Measurements from ENCODE around the gene PPP6R1. TPM values are rescaled to one million over a fixed set of nuclear protein-coding genes. Genes with fewer than 3 reads are reported as not detected.

Gene PPP6R1
- total RNA-seq, 2 donors from 2014 or later = 49.5 to 112 TPM

GRCh38 chr19:55246462-55247451 is 12.1 kb downstream of the PPP6R1 start:
- WGBS = 74% methylated on average over 34 of the region's 40 CpGs
- H3K9me3 ChIP-seq = no peaks in the 10 kb centered on the region
- TF ChIP-seq POLR2A (IDR thresholded peaks at IDR 0.05) (no peak), CTCF (IDR thresholded peaks at IDR 0.05) (no peak), POLR2AphosphoS5 (IDR thresholded peaks at IDR 0.05) (no peak)
- H3K36me3 ChIP-seq = peaks cover 26 to 30% of the 10 kb centered on the region in 2 donors
- no peaks in the 10 kb centered on the region for H3K27me3 ChIP-seq (replicated peaks; ENCODE audit: insufficient read depth)
- intact Hi-C loops (cut with DNase I) = no loop called here
- no peak overlapping the region for H3K27ac ChIP-seq
- no peak overlapping the region for H3K4me3 ChIP-seq
- no peak for DNase-seq (ENCODE audit: low spot score)
- no peaks in the 10 kb centered on the region for H3K4me1 ChIP-seq (replicated peaks)

GRCh38 chr19:55245236-55245904 is 13.4 kb downstream of the PPP6R1 start:
- no peaks in the 10 kb centered on the region for H3K4me1 ChIP-seq (replicated peaks)
- H3K27me3 ChIP-seq (replicated peaks; ENCODE audit: insufficient read depth) = no peaks in the 10 kb centered on the region
- DNase-seq (ENCODE audit: low spot score) = no peak
- no peak overlapping the region for H3K4me3 ChIP-seq
- H3K27ac ChIP-seq = no peak overlapping the region
- no peak for TF ChIP-seq POLR2AphosphoS5 (IDR thresholded peaks at IDR 0.05)
- H3K9me3 ChIP-seq = no peaks in the 10 kb centered on the region
- H3K36me3 ChIP-seq = peaks cover 32 to 41% of the 10 kb centered on the region in 2 donors
- intact Hi-C loops (cut with DNase I) = no loop called here
- WGBS = 89% methylated on average over 23 of the region's 23 CpGs

GRCh38 chr19:55244004-55244680 is 14.7 kb downstream of the PPP6R1 start:
- WGBS = 89% methylated on average over 12 of the region's 12 CpGs
- H3K4me1 ChIP-seq (replicated peaks) = no peaks in the 10 kb centered on the region
- intact Hi-C loops (cut with DNase I) = no loop called here
- H3K4me3 ChIP-seq = no peak overlapping the region
- H3K36me3 ChIP-seq = peaks cover 39 to 51% of the 10 kb centered on the region in 2 donors
- TF ChIP-seq CTCF (IDR thresholded peaks at IDR 0.05) = no peak
- no peak for TF ChIP-seq POLR2AphosphoS5 (IDR thresholded peaks at IDR 0.05)
- no peak for TF ChIP-seq POLR2A (IDR thresholded peaks at IDR 0.05)
- no peak for DNase-seq (ENCODE audit: low spot score)
- H3K27me3 ChIP-seq (replicated peaks; ENCODE audit: insufficient read depth) = no peaks in the 10 kb centered on the region
- no peak overlapping the region for H3K27ac ChIP-seq
- H3K9me3 ChIP-seq = no peaks in the 10 kb centered on the region

GRCh38 chr19:55242517-55242916 is 16.3 kb downstream of the PPP6R1 start:
- no peak overlapping the region for H3K4me3 ChIP-seq
- H3K4me1 ChIP-seq (replicated peaks) = no peaks in the 10 kb centered on the region
- H3K27ac ChIP-seq = no peak overlapping the region
- H3K27me3 ChIP-seq (replicated peaks; ENCODE audit: insufficient read depth) = no peaks in the 10 kb centered on the region
- WGBS = 78% methylated on average over 7 of the region's 7 CpGs
- DNase-seq (ENCODE audit: low spot score) = no peak
- no peak for TF ChIP-seq POLR2AphosphoS5 (IDR thresholded peaks at IDR 0.05)
- TF ChIP-seq POLR2A (IDR thresholded peaks at IDR 0.05) = no peak
- no peak for TF ChIP-seq CTCF (IDR thresholded peaks at IDR 0.05)
- intact Hi-C loops (cut with DNase I) = no loop called here
- no peaks in the 10 kb centered on the region for H3K9me3 ChIP-seq
- H3K36me3 ChIP-seq = peaks cover 44 to 60% of the 10 kb centered on the region in 2 donors

- intact Hi-C loops (cut with DNase I) = no loop called here
- Histone ChIP-seq H3K27ac (no peak overlapping the region), H3K27me3 (replicated peaks; ENCODE audit: insufficient read depth) (no peaks in the 10 kb centered on the region), H3K4me1 (replicated peaks) (no peaks in the 10 kb centered on the region), H3K9me3 (no peaks in the 10 kb centered on the region), H3K4me3 (no peak overlapping the region), H3K36me3 (peaks cover 44 to 61% of the 10 kb centered on the region in 2 donors)
- no peak for TF ChIP-seq CTCF (IDR thresholded peaks at IDR 0.05)
- TF ChIP-seq POLR2A (IDR thresholded peaks at IDR 0.05) = no peak
- no peak for TF ChIP-seq POLR2AphosphoS5 (IDR thresholded peaks at IDR 0.05)
- WGBS = 92% methylated on average over 16 of the region's 16 CpGs
- no peak for DNase-seq (ENCODE audit: low spot score)
These were observed 16.8 kb downstream of the PPP6R1 start for GRCh38 chr19:55241935-55242464.
